ENCODE data around the gene C2CD3.
A peak's percentile ranks its signal among the peaks of the same experiment; 100 is the strongest.

Gene C2CD3

DNA sequence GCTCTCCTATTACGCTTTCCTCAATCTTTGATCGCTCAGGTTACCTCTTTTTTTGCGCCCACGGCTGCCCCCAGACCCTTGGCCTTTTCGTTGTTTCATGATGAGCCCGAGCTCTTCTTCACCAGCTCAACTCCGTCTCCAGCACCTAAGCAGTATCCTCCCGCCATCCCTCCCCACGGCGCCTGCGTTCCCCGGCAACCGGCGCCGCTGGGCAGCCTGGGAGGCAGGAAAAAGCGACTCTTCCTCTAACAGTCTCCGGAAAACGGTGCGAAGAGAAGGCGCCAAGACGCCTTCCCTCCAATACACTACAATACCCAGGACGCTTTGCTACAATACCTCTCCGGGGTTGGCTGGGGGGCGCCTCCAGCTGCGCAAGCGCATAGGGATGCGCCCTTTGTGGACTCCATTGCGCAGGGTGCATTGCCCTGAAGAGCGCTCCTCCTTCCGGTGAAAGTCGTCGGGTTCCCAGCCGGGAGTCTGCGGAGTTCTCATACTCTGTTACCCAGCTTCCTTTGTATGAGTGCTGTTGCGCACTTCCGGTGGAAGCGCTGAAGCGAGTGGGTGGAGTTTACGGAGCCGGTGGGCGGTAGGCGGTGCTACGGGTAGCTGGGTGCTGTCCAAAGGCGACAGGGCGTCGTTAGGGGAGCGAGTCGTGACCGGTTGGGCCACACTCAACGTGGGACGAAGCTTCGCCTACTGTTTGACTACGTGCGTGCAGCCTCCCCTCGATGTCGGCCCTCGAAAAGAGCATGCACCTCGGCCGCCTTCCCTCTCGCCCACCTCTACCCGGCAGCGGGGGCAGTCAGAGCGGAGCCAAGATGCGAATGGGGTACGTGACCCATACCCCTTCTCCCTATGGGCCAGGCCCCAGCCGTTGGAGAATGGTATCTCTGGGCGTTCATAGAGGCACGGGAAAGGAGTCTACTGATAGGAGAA, at the start of gene C2CD3, which contains the start of gene PPME1:
TSS of gene C2CD3 (minus strand) at position 309 of the 936 bp plus-strand sequence. CDS start at position 99, 210 bp downstream.
TSS of gene PPME1 (plus strand) at position 596 of the 936 bp plus-strand sequence. CDS start at position 729, 133 bp downstream.
- DNase-seq (ENCODE audit: low read depth): peak; percentile 100

GRCh38 chr11:74220376-74220775, 49.6 kb upstream of the C2CD3 start:
- DNase-seq (ENCODE audit: low read depth): no peak

DNA sequence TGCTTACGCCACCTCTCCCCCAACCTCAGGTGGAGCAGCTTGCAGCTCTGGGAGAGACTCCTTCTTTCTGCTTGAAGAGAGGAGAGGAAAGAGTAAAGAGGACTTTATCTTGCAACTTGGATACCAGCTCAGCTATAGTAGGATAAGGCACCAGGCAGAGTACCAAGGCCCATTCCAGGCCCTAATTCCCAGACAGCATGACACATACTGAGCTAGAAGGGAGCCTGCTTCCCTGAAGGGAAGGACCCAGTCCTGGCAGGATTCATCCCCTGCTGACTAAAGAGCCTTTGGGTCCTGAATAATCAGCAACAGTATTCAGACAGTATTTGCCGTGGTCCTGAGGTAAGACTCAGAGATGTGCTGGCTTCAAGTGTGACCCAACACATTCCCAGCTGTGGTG, 41.7 kb upstream of the C2CD3 start:
- DNase-seq (ENCODE audit: low read depth): no peak

- DNase-seq (ENCODE audit: low read depth): no peak
Measured at GRCh38 chr11:74208507-74208906, 37.7 kb upstream of the C2CD3 start.

DNA sequence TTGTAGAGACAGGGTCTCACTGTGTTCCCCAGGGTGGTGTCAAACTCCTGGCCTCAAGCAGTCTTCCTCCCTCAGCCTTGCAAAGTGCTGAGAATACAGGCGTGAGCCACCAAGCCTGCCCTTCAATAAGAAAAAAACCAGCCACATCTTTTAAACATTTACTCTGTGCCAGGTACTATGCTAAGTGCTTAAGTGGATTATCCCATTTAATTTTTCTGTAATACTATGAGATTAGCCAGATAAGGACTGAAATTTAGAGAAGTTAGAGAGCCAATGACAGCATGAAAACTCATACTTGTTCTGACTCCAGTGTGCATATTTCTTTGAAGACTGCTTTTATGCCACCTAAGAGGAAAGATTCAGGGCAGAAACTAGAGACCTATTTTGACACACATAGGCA, 35.9 kb upstream of the C2CD3 start:
- DNase-seq (ENCODE audit: low read depth): no peak

- no peak for DNase-seq (ENCODE audit: low read depth)
Measured at GRCh38 chr11:74205181-74205580, 34.4 kb upstream of the C2CD3 start.

- DNase-seq (ENCODE audit: low read depth): no peak
Measured at GRCh38 chr11:74204701-74205100, 33.9 kb upstream of the C2CD3 start.

DNA sequence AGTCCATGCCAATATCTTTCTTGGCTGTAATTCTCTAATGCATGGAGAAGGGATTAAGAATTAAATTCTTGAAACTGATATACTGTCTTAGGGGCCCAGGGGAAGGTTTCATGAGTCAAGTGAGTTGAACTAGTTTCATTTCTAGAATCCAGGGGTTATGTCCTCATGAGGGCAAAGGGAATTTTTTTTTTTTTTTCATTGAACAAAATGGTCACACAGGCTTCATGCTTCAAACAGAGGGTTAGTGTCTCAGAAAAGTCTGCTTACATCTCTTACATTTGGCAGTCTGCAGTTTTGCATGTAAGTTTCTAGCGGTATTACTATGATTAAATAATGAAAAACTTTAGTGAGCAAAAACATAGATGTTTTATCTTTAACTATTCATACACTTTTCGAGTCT, 33.2 kb upstream of the C2CD3 start:
- DNase-seq (ENCODE audit: low read depth): no peak

- no peak for DNase-seq (ENCODE audit: low read depth)
Measured at GRCh38 chr11:74196781-74197486, 26.1 kb upstream of the C2CD3 start.

DNA sequence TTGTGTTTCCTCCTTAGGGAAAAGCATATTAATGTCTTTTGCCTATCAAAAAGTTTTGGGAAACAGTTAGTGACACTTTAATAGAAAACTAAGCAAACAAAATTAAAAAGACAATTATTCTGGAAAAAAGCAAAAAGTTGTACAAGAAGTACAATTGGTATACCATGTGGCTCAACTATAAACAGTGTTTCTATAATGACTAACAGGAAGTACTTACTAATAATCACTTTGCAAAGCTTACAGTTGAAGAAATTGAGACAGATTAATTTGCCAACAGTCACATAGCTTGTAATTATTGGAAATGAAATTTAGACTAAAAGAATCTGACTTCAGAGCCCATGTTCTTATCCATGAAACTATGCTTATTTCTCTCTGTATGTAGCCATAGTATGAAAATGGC, 25.0 kb upstream of the C2CD3 start:
- peak; percentile 22 for DNase-seq (ENCODE audit: low read depth)

DNA sequence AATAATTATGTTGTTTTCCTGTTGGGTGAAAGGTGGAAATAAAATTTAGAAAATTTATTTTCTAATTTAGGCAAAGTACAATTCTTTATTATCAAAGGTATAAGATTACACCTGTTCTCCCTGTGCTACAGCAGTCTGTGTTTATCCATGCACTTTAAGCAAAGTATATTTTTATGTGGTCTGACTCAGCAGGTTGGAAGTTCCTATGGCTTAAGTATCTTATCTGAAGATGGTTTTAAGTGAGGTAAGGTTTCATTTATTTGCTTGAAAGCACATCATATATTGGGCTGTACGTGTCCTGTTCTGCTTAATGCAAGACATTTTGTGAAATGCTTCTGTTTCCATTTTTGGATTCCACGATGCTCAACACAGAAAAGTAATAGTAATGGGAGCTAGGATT, 14.9 kb upstream of the C2CD3 start:
- DNase-seq (ENCODE audit: low read depth): peak; percentile 79

DNA sequence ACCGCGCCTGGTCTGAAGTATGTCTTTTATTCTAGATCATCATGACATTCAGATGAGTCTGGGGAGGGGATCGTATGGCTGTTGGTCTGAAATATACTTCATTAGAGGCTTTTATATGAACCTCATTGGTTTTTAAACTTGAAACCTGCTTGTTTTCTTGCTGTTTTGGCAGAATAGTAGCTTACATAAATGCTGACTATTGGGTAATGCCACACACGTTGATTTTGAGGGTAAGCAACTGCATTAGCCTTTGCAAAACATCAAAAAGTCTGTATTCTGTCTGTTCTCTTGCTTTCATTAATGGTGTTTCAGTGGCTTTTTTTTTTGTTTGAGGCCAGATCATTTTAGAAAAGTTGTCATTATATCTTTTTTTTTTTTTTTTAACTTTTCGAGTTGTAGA, 14.5 kb upstream of the C2CD3 start:
- no peak for DNase-seq (ENCODE audit: low read depth)

DNA sequence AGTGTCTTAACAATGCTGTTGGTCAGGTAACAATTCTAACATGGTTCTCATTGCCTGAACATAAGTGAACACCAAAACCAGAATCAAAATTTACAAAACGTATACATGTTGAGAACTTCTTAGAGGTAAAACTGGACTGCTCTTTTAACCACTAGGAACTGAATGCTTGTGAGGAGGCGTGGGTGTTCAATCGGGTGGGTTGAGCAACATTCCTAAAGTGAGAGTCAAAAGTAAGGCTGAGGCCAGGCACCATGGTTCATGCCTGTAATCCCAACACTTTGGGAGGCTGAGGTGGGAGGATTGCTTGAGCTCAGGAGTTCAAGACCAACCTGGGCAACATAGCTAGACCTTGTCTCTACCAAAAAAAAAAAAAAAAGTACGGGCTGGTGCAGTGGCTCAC, 11.8 kb upstream of the C2CD3 start:
- peak; percentile 39 for DNase-seq (ENCODE audit: low read depth)

DNA sequence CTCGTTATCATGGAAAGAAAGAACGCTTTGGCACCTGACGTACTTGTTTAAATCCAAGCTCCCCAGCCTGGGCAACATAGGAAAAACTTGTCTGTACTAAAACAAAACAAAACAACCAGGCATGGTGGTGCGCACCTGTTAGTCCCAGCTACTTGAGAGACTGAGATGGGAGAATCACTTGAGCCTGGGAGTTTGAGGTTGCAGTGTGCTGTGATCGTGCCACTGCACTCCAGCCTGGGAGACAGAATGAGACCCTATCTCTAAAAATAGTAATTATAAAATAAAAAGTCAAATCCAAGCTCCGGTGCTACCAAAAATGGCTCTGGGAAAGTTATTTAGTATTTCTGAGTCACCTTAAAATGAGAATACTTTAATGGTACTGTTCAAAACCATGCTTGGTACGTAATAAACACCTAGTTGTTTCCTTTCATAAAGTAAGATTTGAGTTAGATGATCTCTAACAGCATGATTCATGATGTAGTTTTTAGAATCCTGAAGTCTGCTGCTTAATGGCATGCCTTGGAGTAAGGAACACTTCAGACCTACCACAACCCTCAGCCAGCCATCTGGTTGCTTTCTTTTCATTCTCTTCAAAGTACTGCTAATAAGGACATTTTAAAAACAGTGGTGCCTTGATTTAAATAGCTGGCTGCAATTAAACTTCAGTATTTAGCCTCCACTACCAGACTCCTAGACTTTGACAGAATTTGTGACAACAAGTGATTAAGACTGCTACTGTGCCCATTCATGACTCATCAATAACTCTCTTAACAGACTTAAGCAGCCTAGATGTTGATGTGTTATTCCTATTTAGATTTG, 8.6 kb upstream of the C2CD3 start:
- DNase-seq (ENCODE audit: low read depth): peak; percentile 49

DNA sequence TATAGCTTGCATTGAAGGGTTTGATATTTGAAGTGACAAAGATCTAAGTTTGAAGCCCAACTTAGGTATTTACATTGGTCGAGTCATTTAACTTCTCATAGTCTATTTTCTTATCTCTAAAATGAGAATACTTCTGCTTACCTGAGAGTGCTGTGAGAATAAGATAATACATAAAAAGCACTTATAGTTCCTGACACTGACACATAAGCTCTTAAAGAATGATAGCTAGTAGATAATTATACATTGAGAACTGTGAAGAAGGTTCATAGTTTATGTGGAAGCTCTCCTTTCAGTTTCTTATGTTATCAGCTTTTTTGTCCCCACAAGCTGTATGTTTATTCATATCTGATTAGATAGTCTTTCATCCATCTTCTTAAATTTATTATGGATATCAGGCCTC, 5.1 kb upstream of the C2CD3 start:
- no peak for DNase-seq (ENCODE audit: low read depth)

DNA sequence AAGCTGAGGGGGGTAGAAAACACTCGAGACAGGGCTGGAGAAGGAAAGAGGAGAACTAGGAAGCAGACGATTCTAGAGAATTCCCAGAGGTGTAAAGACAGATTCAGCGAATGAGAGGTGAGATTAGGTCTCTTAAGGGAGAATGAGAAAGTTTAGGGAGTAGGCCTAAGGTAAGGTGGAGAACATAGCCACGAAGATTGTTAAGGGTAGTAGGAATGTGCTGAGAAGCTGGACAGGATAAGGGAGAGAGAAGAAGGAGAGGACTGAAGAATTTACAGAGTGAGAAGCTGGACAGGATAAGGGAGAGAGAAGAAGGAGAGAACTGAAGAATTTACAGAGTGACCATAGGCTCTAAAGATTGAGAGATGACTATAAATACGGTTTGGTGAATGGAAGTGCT, 1.2 kb upstream of the C2CD3 start:
- DNase-seq (ENCODE audit: low read depth): no peak

GRCh38 chr11:74171630-74171968, 797 bp upstream of the C2CD3 start:
- DNase-seq (ENCODE audit: low read depth): no peak

DNA sequence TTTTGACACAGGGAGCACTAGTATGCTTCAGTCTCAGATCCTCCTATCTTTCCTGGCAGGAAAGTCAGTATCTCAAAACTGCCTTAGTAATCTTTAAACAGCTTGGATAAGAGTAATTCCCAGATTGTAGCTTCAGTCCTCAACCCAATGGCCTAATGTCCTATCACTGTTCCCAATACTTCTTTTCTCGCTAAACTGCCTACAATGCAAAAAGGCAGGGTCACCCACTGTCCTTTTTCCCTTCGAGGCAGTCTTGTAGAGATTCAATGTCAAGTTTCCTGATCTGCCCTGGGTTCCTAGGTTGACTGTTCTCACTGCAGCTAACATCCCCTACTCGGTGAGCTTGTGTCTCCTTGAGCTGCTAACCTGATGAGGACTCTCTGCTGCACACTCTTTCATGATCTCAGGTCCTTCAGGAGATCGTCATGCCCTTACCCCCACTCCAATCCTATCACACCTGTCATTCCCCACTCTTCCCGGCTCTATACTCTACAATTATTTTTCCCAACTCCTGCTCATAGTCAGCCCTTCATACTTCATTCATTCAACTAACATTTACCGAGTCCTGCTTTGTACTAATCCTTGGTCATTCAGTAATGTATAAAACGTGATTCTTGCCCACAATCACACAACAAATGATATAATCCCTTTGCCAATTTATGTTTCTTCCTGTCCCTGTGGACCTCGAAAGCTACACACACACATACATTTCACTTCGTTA, 904 bp downstream of the C2CD3 start:
- DNase-seq (ENCODE audit: low read depth): no peak

GRCh38 chr11:74168838-74169237, 2.0 kb downstream of the C2CD3 start:
- DNase-seq (ENCODE audit: low read depth): no peak

- peak; percentile 11 for DNase-seq (ENCODE audit: low read depth)
Measured at GRCh38 chr11:74162681-74163467, 7.9 kb downstream of the C2CD3 start.

GRCh38 chr11:74159642-74160041, 11.2 kb downstream of the C2CD3 start:
- DNase-seq (ENCODE audit: low read depth): no peak

Measured in iris pigment epithelial cell (primary cell).